GM19193 (cell line): ENCODE measurements around the gene PDHA2.

ENCODE experiments used
- POLR2A ChIP-seq: IDR thresholded peaks from 4 replicates; pipeline ENCODE4 v1.6.1; 2011; ENCODE audit not compliant: insufficient read depth, insufficient read length; ENCODE audit errors: extremely low read depth

The PDHA2 gene

DNA sequence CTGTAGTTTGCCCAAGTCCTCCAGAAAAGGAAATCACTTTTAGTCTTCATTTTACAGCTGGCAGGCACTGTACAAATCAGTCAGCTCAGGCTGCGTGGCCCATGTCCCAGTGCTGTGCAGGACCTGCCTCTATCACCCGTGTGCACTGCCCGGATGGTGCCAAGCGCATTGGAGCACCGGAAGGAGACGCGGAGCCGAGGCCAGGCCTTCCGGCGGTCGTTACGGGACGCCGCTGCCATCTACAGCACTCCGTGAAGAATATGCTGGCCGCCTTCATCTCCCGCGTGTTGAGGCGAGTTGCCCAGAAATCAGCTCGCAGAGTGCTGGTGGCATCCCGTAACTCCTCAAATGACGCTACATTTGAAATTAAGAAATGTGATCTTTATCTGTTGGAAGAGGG, at the start of gene PDHA2:
PDHA2 (plus strand) TSS at position 203 of the 400 bp plus-strand sequence; CDS start at position 261, 58 bp downstream.
- no peak for TF ChIP-seq POLR2A

DNA sequence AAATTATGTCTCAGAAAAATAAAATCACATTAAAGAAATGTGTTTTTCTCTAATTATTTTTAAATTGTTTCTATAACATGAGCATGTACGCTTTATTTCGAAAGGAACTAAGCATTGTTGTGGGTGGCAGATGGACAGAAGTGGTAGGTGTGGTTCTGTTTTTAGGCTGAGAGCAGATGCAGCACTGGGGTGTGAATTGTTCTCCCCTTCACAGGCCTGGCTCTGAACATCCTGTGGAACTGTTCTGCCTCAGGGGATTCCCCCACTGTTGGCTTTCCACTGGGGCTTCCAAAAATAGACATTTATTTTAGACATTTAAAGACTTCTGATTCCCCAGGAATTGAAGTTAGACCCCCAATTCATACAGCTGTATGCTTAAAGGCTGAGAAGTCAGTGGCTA, 41.9 kb upstream of the PDHA2 start:
- TF ChIP-seq POLR2A = no peak

DNA sequence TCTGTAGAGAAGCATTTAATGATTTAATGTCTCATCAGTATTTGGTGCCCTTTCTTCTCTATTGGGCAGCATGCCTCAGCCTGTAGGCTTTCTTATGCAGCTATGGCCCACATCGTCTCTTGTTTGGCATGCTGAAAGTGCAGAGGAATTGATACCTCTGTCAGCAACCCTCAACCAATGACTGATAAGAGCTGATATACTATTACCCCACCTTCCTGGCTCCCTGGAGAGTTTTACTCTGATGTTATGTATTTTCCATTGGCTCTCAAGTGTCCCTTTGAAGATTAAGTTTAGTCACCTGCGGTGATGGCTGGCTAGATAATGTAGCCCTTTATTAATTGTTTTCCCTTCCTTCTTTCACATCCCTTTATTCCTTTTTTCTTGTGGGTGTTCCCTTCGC, 41.2 kb upstream of the PDHA2 start:
- no peak for TF ChIP-seq POLR2A

DNA sequence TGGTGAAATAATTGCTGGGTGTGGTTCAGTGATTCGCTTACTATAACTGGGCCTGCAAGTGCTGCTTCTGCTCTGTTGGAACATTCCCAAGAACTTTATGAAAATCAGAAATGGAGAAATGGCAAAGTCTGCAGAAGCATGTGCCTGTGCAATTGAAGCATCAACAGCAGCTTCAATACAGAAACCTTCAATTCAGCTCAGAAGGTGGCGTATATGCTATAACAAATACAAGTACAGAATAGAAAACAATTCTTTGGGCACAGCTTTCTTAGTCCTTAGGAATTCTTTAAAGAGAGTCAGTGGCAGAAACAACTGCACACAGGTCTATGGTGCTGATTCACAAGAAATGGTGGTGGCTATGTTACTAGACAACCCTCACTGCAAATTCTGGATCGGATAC, 18.0 kb upstream of the PDHA2 start:
- no peak for TF ChIP-seq POLR2A

DNA sequence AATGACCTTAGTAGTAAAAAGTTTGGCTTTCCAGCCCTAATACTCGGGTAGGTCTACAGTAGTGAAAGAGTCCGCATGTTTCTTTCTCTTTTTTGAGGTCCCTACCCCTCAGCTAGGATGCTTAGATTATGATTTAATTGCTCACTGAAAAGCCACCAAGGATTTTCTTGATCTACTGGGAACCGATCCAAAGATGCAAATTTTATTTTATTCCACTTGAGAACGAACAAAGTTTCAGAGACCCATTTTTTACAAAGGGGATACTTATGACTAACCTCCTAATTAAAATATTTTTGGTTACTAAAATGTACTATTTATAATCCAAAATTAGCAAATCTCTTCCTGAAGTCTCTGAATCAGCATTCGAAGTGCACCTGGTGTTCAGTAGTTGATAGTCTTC, 14.3 kb upstream of the PDHA2 start:
- no peak for TF ChIP-seq POLR2A

- TF ChIP-seq POLR2A = no peak
These were observed 9.2 kb upstream of the PDHA2 start for GRCh38 chr4:95830651-95831050.

- TF ChIP-seq POLR2A = no peak
These were observed 8.7 kb upstream of the PDHA2 start for GRCh38 chr4:95831166-95831565.

- TF ChIP-seq POLR2A = no peak
These were observed 6.1 kb upstream of the PDHA2 start for GRCh38 chr4:95833711-95834194.

GRCh38 chr4:95835672-95836071, 4.2 kb upstream of the PDHA2 start:
- no peak for TF ChIP-seq POLR2A

- TF ChIP-seq POLR2A = no peak
These were observed 1.7 kb upstream of the PDHA2 start for GRCh38 chr4:95838192-95838591.

DNA sequence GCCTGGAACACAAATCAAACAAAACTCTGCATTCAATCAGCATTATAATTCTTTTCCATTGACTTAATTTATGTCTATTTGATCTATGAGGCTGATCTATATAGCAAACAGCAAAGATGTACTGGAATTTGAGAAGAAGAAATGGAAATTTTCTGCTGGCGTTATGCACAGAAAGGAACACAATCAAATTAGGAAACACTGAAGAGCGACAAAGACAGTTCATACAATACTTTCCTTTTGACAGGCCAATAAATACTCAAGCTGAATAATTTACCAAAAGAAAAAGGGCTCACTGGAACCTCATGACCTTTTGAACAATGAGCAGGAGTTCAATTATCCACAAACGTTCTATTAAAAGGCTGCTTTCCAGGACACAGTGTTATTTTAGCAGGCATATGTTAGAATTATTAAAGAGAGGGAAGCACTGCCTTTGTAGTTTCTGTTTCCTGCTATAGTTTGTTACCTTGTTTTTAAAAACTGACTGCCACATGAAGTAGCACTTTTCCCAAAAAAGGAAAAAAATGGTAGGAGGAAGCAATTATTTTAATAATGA, 8.1 kb downstream of the PDHA2 start:
- TF ChIP-seq POLR2A = no peak

DNA sequence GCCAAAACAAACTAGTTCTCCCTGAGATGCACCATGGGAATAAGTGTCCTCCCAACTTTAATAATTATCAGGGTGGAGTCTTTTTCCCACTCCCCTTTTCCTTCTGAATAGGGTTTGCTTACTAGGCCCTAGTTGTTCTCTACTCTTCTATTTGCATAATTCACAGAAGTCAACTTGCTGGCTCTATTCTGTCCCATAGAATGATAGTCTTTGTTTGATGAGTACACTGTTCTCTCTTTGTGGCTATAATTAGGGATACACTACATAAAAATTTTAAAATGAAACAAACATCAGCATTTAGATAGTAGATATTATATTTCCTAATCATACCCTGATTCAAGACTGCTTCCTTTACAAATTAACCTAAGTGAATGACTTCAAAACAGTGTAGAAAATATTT, 10.3 kb downstream of the PDHA2 start:
- no peak for TF ChIP-seq POLR2A

DNA sequence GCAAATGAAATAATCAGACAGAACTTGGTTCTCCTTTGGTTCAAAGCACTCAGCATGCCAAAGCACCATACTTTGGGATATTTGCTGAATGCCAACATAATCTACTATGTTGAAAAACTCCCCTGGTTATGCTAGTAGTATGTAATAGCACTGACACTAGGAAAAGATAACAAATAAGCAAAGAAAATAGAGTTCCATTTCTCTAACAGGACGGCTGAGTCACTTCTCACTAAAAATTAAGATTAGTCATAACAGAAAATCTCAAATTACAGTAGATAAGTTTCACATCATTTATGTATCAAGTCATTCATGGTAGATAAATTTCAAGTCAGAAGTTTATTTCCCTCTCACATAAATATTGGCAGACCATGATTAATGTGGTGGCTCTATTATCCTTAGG, 17.9 kb downstream of the PDHA2 start:
- no peak for TF ChIP-seq POLR2A

- no peak for TF ChIP-seq POLR2A
These were observed 28.0 kb downstream of the PDHA2 start for GRCh38 chr4:95867919-95868318.

DNA sequence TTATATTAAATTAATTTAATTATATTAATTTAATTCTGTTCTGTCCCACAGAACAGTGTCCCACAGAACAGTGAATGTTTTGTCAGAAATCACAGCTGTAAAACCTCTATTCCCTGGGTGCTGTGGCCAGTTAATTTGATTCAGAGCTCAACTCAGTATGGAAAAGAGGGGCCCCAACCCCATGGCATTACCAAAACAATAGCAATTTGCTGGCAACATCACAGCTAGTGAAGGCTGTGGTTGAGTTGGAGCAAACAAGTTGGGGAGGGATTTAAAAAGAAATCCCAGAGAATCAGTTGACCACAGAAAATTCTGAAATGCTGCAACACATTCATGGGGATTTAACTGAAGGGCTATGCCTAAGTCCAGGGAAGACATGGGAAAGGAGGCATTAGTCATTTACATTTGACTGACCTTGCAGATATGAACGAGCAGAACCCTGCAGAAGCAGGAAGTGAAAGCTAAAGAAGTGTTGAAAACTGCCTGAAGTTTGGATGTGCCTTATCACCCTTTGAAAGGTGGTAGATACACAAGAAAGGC, 30.1 kb downstream of the PDHA2 start:
- TF ChIP-seq POLR2A = no peak

- no peak for TF ChIP-seq POLR2A
These were observed 37.7 kb downstream of the PDHA2 start for GRCh38 chr4:95877636-95878035.

DNA sequence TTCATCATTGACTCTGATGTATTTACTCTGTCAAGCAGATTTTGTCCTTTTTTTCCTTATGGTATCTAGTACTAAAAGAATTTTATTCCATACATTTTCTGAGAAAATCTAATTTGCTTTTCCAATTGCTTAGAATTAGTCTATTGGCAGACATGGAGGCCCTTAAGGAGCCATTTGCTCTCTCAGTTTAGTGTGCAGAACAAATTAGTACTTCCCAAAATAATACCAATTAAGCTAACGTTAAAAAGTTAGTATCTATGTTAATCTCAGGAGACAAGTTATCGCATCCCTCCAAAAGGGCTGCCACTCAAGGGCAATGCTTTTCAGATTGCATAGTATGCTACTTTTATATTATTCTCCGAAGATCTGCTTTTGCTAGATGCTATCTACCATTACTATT, 47.7 kb downstream of the PDHA2 start:
- no peak for TF ChIP-seq POLR2A
